CD4-positive, alpha-beta T cell (primary cell): ENCODE data around the gene DLX5. TPM values are rescaled to one million over a fixed set of nuclear protein-coding genes. Genes with fewer than 3 reads are reported as not detected.

Experiments used
- ATAC-seq: fragments of 200-7000 bp; cut with Tn5 transposase; one replicate; pipeline ENCODE4 v1.10.0; 2022; ENCODE audit warnings: mild to moderate bottlenecking; ENCODE audit not compliant: poor library complexity
- CTCF ChIA-PET: fragments of 350-600 bp; sonication (Branson Sonifier 250); formaldehyde crosslinking; loops from one replicate; lab custom pipeline; 2021; ENCODE audit warnings: antibody characterized with exemption, inconsistent platforms; lab: Charles Lee
- POLR2A ChIA-PET: fragments of 350-600 bp; sonication (Branson Sonifier 250); formaldehyde crosslinking; loops from one replicate; lab custom pipeline; 2021; ENCODE audit warnings: antibody characterized with exemption, inconsistent platforms; lab: Charles Lee
- DNase-seq, 14 experiments: peaks; one replicate each; pipeline ENCODE4 v3.0.0-alpha.2; 2013 to 2020; ENCODE audit warnings: mixed read lengths in 2 of 14
- H3K27ac ChIP-seq, 2 donors: one replicate each; pipeline versions ENCODE4 v1.5.1 to v1.7.0; 2013; ENCODE audit warnings: low read length in 2 of 2, low read depth in 1 of 2, mild to moderate bottlenecking in 1 of 2
- H3K27me3 ChIP-seq, 2 experiments: 1 replicate in 1 of 2; 2 replicates in 1 of 2; pipeline versions ENCODE4 v1.6.1 to v1.7.0; 2013; ENCODE audit warnings: low read length in 2 of 2, control low read depth in 1 of 2, mild to moderate bottlenecking in 1 of 2, moderate library complexity in 1 of 2; ENCODE audit not compliant: insufficient read depth in 2 of 2, control insufficient read depth in 1 of 2
- H3K36me3 ChIP-seq: one replicate; pipeline ENCODE4 v1.6.1; 2013; ENCODE audit warnings: low read length, control low read depth; ENCODE audit not compliant: insufficient read depth
- H3K4me1 ChIP-seq: one replicate; pipeline ENCODE4 v1.6.1; 2013; ENCODE audit warnings: low read length, control low read depth; ENCODE audit not compliant: insufficient read depth
- H3K4me3 ChIP-seq: one replicate; pipeline ENCODE4 v1.5.1; 2013; ENCODE audit warnings: mild to moderate bottlenecking, low read length, moderate library complexity
- H3K9me3 ChIP-seq, 2 experiments: 1 replicate in 1 of 2; 2 replicates in 1 of 2; pipeline versions ENCODE4 v1.6.1 to v1.7.0; 2013; ENCODE audit warnings: low read length in 2 of 2, mild to moderate bottlenecking in 2 of 2, control low read depth in 1 of 2, moderate library complexity in 1 of 2; ENCODE audit not compliant: control insufficient read depth in 1 of 2, insufficient read depth in 1 of 2
- H3K27ac Mint-ChIP-seq: one replicate; pipeline ENCODE4 v1.8.0; 2020; ENCODE audit warnings: mixed read lengths
- H3K27me3 Mint-ChIP-seq: one replicate; pipeline ENCODE4 v1.8.0; 2021; ENCODE audit warnings: mixed read lengths
- H3K36me3 Mint-ChIP-seq: one replicate; pipeline ENCODE4 v1.8.0; 2021; ENCODE audit warnings: low read depth, mixed read lengths
- H3K4me1 Mint-ChIP-seq: one replicate; pipeline ENCODE4 v1.8.0; 2021; ENCODE audit warnings: low read depth, mixed read lengths
- H3K4me3 Mint-ChIP-seq: one replicate; pipeline ENCODE4 v1.8.0; 2020; ENCODE audit warnings: mild to moderate bottlenecking, mixed read lengths
- H3K9me3 Mint-ChIP-seq: one replicate; pipeline ENCODE4 v1.8.0; 2020; ENCODE audit warnings: mixed read lengths
- intact Hi-C, 2 experiments: fragments of 100-400 bp; cut with DNase I in 1 of 2; cut with micrococcal nuclease in 1 of 2; formaldehyde crosslinking; loops; one replicate each; pipeline versions ENCODE4 v1.15.1 to v1.9.0; 2023 to 2025; cut with DNase I, micrococcal nuclease
- total RNA-seq, 174 experiments: library from RNA in 2 of 174; stranded (reverse) in 2 of 174; gene quantifications; one replicate each; pipeline ENCODE4 v1.2.3 and lab custom pipeline; 2021 to 2026
- TF ChIP-seq, protein P1 (sequence below): fragments of 200-600 bp; IDR thresholded peaks from one replicate; pipeline ENCODE4 v1.8.0; 2022; ENCODE audit warnings: antibody characterized with exemption, mild to moderate bottlenecking

Gene DLX5
- total RNA-seq, 2 experiments from 2014 or later = not detected

DNA sequence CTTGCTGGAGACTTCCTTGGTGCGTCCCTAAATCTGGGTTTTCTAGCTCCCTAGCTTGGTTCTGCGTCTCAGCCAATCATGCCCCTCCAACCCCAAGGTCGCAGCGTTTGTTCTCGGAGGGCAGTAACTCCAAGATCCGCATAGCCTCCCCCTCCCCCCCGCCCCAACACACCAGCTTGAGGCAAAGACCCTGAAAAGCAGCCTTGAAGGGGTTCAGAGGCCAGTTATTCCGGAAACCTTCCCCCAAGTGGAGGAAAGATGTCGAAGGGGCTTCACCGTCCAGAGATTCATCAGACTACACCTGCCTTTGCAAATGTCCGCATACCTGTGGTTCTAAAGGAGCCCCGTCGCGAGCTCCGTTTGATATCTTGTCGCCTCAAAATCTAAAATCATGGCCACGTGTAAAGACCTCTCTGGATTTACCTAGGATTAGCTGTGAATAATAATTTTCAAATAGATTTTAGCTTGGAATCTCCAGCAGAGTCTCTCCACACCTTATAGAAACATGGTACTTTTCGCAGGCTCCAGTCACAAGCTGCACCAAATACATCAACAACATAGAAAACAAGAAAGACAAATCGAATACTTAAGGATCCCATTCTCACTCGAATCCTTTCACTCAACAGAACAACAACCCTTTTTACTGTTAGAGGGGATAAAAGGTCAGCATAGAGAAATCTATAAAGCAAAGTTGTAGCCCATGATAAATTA lies 11.3 kb downstream of the DLX5 start:
- peaks cover 100% of the 10 kb centered on the region for H3K27me3 Mint-ChIP-seq
- peaks cover 11% of the 10 kb centered on the region for H3K4me1 Mint-ChIP-seq
- Histone ChIP-seq H3K27me3 (peaks cover 82 to 97% of the 10 kb centered on the region in 2 experiments), H3K4me1 (peaks cover 5% of the 10 kb centered on the region), H3K27ac (no peak overlapping the region), H3K36me3 (no peaks in the 10 kb centered on the region), H3K4me3 (no peak overlapping the region), H3K9me3 (peaks cover 7 to 33% of the 10 kb centered on the region in 2 experiments)
- DNase-seq (no peak), ATAC-seq (no peak)
- POLR2A ChIA-PET = no interaction called here
- no peaks in the 10 kb centered on the region for H3K36me3 Mint-ChIP-seq
- H3K9me3 Mint-ChIP-seq = peaks cover 2% of the 10 kb centered on the region
- intact Hi-C loops = no loop called here
- H3K4me3 Mint-ChIP-seq = no peak overlapping the region
- CTCF ChIA-PET = interaction anchor here (1.3 kb wide), 1 partner anchor 14 kb away, joined by 8 read pairs; no protein-coding TSS in a partner anchor
- no peak overlapping the region for H3K27ac Mint-ChIP-seq
- TF ChIP-seq, protein P1, sequence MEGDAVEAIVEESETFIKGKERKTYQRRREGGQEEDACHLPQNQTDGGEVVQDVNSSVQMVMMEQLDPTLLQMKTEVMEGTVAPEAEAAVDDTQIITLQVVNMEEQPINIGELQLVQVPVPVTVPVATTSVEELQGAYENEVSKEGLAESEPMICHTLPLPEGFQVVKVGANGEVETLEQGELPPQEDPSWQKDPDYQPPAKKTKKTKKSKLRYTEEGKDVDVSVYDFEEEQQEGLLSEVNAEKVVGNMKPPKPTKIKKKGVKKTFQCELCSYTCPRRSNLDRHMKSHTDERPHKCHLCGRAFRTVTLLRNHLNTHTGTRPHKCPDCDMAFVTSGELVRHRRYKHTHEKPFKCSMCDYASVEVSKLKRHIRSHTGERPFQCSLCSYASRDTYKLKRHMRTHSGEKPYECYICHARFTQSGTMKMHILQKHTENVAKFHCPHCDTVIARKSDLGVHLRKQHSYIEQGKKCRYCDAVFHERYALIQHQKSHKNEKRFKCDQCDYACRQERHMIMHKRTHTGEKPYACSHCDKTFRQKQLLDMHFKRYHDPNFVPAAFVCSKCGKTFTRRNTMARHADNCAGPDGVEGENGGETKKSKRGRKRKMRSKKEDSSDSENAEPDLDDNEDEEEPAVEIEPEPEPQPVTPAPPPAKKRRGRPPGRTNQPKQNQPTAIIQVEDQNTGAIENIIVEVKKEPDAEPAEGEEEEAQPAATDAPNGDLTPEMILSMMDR = no peak

- DNase-seq = no peak
- intact Hi-C loops = no loop called here
- Histone ChIP-seq H3K27ac (no peak overlapping the region), H3K4me3 (no peak overlapping the region), H3K4me1 (peaks cover 5% of the 10 kb centered on the region), H3K36me3 (no peaks in the 10 kb centered on the region), H3K9me3 (peaks cover 7 to 26% of the 10 kb centered on the region in 2 experiments), H3K27me3 (peaks cover 82 to 97% of the 10 kb centered on the region in 2 experiments)
- ATAC-seq = no peak
- ChIA-PET CTCF (interaction anchor here (1.3 kb wide), 1 partner anchor 15 kb away, joined by 8 read pairs; no protein-coding TSS in a partner anchor), POLR2A (no interaction called here)
- TF ChIP-seq, protein P1 = no peak
- peaks cover 1% of the 10 kb centered on the region for H3K9me3 Mint-ChIP-seq
- peaks cover 100% of the 10 kb centered on the region for H3K27me3 Mint-ChIP-seq
- H3K27ac Mint-ChIP-seq = no peak overlapping the region
- H3K4me1 Mint-ChIP-seq = peaks cover 8% of the 10 kb centered on the region
- H3K36me3 Mint-ChIP-seq = no peaks in the 10 kb centered on the region
- H3K4me3 Mint-ChIP-seq = no peak overlapping the region
Measured at GRCh38 chr7:97012365-97013133, 12.1 kb downstream of the DLX5 start.

- ChIA-PET CTCF (no interaction called here), POLR2A (no interaction called here)
- Histone ChIP-seq H3K9me3 (peaks cover 7 to 25% of the 10 kb centered on the region in 2 experiments), H3K36me3 (no peaks in the 10 kb centered on the region), H3K27ac (no peak overlapping the region), H3K27me3 (peaks cover 82 to 97% of the 10 kb centered on the region in 2 experiments), H3K4me3 (no peak overlapping the region), H3K4me1 (peaks cover 11% of the 10 kb centered on the region)
- no peak overlapping the region for H3K27ac Mint-ChIP-seq
- intact Hi-C loops = no loop called here
- no peak overlapping the region for H3K4me3 Mint-ChIP-seq
- H3K36me3 Mint-ChIP-seq = no peaks in the 10 kb centered on the region
- DNase-seq = no peak
- peaks cover 100% of the 10 kb centered on the region for H3K27me3 Mint-ChIP-seq
- H3K4me1 Mint-ChIP-seq = peaks cover 4% of the 10 kb centered on the region
- ATAC-seq = no peak
- TF ChIP-seq, protein P1 = no peak
- no peaks in the 10 kb centered on the region for H3K9me3 Mint-ChIP-seq
Measured at GRCh38 chr7:97011536-97012364, 12.9 kb downstream of the DLX5 start.
